ENCODE results near the gene HIPK2.
"Not testable (repeated sequence)": the region's sequence is repeated elsewhere in the genome, so short reads cannot be mapped to it uniquely, and the experiment has no call there.

HIPK2 gene

GRCh38 chr7:139614886-139615285 lies 162.9 kb downstream of the HIPK2 start:
- DNase-seq = no peak

GRCh38 chr7:139613971-139614411 lies 163.8 kb downstream of the HIPK2 start:
- no peak for DNase-seq

- not testable (repeated sequence) for DNase-seq
These were observed 166.2 kb downstream of the HIPK2 start for GRCh38 chr7:139611556-139611955.

- DNase-seq = no peak
These were observed 167.2 kb downstream of the HIPK2 start for GRCh38 chr7:139610595-139610994.

- no peak for DNase-seq
These were observed 173.9 kb downstream of the HIPK2 start for GRCh38 chr7:139603896-139604295.

GRCh38 chr7:139603282-139603681 lies 174.5 kb downstream of the HIPK2 start:
- DNase-seq = no peak

GRCh38 chr7:139602143-139602722 lies 175.6 kb downstream of the HIPK2 start:
- no peak for DNase-seq

- no peak for DNase-seq
These were observed 176.6 kb downstream of the HIPK2 start for GRCh38 chr7:139601176-139601575.

GRCh38 chr7:139600306-139600705 lies 177.5 kb downstream of the HIPK2 start:
- DNase-seq = no peak

GRCh38 chr7:139598642-139599041 lies 179.2 kb downstream of the HIPK2 start:
- no peak for DNase-seq

- DNase-seq = no peak
These were observed 180.8 kb downstream of the HIPK2 start for GRCh38 chr7:139597028-139597427.

GRCh38 chr7:139596626-139597025 lies 181.2 kb downstream of the HIPK2 start:
- DNase-seq = no peak

- no peak for DNase-seq
These were observed 182.0 kb downstream of the HIPK2 start for GRCh38 chr7:139595806-139596205.

GRCh38 chr7:139594911-139595476 lies 182.8 kb downstream of the HIPK2 start:
- no peak for DNase-seq

- no peak for DNase-seq
These were observed 183.7 kb downstream of the HIPK2 start for GRCh38 chr7:139594090-139594489.

- DNase-seq = no peak
These were observed 184.9 kb downstream of the HIPK2 start for GRCh38 chr7:139592801-139593461.

- no peak for DNase-seq
These were observed 186.1 kb downstream of the HIPK2 start for GRCh38 chr7:139591550-139592195.

GRCh38 chr7:139589474-139589873 lies 188.3 kb downstream of the HIPK2 start:
- no peak for DNase-seq

GRCh38 chr7:139588632-139589031 lies 189.2 kb downstream of the HIPK2 start:
- DNase-seq = no peak

- no peak for DNase-seq
These were observed 190.3 kb downstream of the HIPK2 start for GRCh38 chr7:139587535-139587934.

- DNase-seq = no peak
These were observed 191.5 kb downstream of the HIPK2 start for GRCh38 chr7:139586286-139586685.

GRCh38 chr7:139585042-139585441 lies 192.8 kb downstream of the HIPK2 start:
- no peak for DNase-seq

GRCh38 chr7:139583826-139584553 lies 193.8 kb downstream of the HIPK2 start:
- no peak for DNase-seq

Measured in NCI-H446 treated with DMSO at 0.1 percent for 48 hours (cell line).